ENCODE data around the gene SKI. TPM values are rescaled to one million over a fixed set of nuclear protein-coding genes. Genes with fewer than 3 reads are reported as not detected.

Gene SKI
- total RNA-seq, 2 experiments from 2014 or later = 41.2 to 41.4 TPM

GRCh38 chr1:2278591-2279209, 50.6 kb downstream of the SKI start:
- Mint-ChIP-seq H3K4me3 (no peak overlapping the region), H3K9me3 (ENCODE audit: insufficient read depth) (no peaks in the 10 kb centered on the region), H3K36me3 (ENCODE audit: low read depth) (peaks cover 6% of the 10 kb centered on the region), H3K27me3 (ENCODE audit: low read depth) (no peaks in the 10 kb centered on the region), H3K27ac (peak overlapping the region; percentile 20), H3K4me1 (ENCODE audit: low read depth) (peaks cover 22% of the 10 kb centered on the region)
- ChIA-PET CTCF (no interaction called here), POLR2A (no interaction called here)
- DNase-seq = no peak
- ATAC-seq = no peak

GRCh38 chr1:2279210-2279639, 51.1 kb downstream of the SKI start:
- ATAC-seq = no peak
- peaks cover 22% of the 10 kb centered on the region for H3K4me1 Mint-ChIP-seq (ENCODE audit: low read depth)
- POLR2A ChIA-PET = no interaction called here

GRCh38 chr1:2279817-2280216, 51.7 kb downstream of the SKI start:
- Mint-ChIP-seq H3K4me3 (no peak overlapping the region), H3K4me1 (ENCODE audit: low read depth) (peaks cover 20% of the 10 kb centered on the region), H3K36me3 (ENCODE audit: low read depth) (peaks cover 6% of the 10 kb centered on the region), H3K27ac (no peak overlapping the region), H3K9me3 (ENCODE audit: insufficient read depth) (no peaks in the 10 kb centered on the region), H3K27me3 (ENCODE audit: low read depth) (no peaks in the 10 kb centered on the region)
- POLR2A ChIA-PET = no interaction called here
- CTCF ChIA-PET = no interaction called here
- DNase-seq (no peak), ATAC-seq (no peak)

More at GRCh38 chr1:2279210-2279639, 51.1 kb downstream of the SKI start:
- H3K36me3 Mint-ChIP-seq (ENCODE audit: low read depth) = peaks cover 6% of the 10 kb centered on the region
- CTCF ChIA-PET = no interaction called here
- H3K9me3 Mint-ChIP-seq (ENCODE audit: insufficient read depth) = no peaks in the 10 kb centered on the region
- peak overlapping the region; percentile 20 for H3K27ac Mint-ChIP-seq
- no peak for DNase-seq
- no peak overlapping the region for H3K4me3 Mint-ChIP-seq
- H3K27me3 Mint-ChIP-seq (ENCODE audit: low read depth) = no peaks in the 10 kb centered on the region

GRCh38 chr1:2282556-2283270, 54.6 kb downstream of the SKI start:
- H3K27me3 Mint-ChIP-seq (ENCODE audit: low read depth) = no peaks in the 10 kb centered on the region
- peaks cover 8% of the 10 kb centered on the region for H3K4me1 Mint-ChIP-seq (ENCODE audit: low read depth)
- ChIA-PET POLR2A (no interaction called here), CTCF (no interaction called here)
- no peaks in the 10 kb centered on the region for H3K9me3 Mint-ChIP-seq (ENCODE audit: insufficient read depth)
- peaks cover 3% of the 10 kb centered on the region for H3K36me3 Mint-ChIP-seq (ENCODE audit: low read depth)
- ATAC-seq (no peak), DNase-seq (no peak)
- no peak overlapping the region for H3K4me3 Mint-ChIP-seq
- H3K27ac Mint-ChIP-seq = no peak overlapping the region

GRCh38 chr1:2283371-2283990, 55.4 kb downstream of the SKI start:
- H3K27ac Mint-ChIP-seq = no peak overlapping the region
- no peaks in the 10 kb centered on the region for H3K9me3 Mint-ChIP-seq (ENCODE audit: insufficient read depth)
- no peak overlapping the region for H3K4me3 Mint-ChIP-seq
- peaks cover 10% of the 10 kb centered on the region for H3K36me3 Mint-ChIP-seq (ENCODE audit: low read depth)
- no peak for ATAC-seq
- peaks cover 12% of the 10 kb centered on the region for H3K4me1 Mint-ChIP-seq (ENCODE audit: low read depth)
- H3K27me3 Mint-ChIP-seq (ENCODE audit: low read depth) = no peaks in the 10 kb centered on the region
- POLR2A ChIA-PET = no interaction called here
- CTCF ChIA-PET = no interaction called here
- DNase-seq = no peak

DNA sequence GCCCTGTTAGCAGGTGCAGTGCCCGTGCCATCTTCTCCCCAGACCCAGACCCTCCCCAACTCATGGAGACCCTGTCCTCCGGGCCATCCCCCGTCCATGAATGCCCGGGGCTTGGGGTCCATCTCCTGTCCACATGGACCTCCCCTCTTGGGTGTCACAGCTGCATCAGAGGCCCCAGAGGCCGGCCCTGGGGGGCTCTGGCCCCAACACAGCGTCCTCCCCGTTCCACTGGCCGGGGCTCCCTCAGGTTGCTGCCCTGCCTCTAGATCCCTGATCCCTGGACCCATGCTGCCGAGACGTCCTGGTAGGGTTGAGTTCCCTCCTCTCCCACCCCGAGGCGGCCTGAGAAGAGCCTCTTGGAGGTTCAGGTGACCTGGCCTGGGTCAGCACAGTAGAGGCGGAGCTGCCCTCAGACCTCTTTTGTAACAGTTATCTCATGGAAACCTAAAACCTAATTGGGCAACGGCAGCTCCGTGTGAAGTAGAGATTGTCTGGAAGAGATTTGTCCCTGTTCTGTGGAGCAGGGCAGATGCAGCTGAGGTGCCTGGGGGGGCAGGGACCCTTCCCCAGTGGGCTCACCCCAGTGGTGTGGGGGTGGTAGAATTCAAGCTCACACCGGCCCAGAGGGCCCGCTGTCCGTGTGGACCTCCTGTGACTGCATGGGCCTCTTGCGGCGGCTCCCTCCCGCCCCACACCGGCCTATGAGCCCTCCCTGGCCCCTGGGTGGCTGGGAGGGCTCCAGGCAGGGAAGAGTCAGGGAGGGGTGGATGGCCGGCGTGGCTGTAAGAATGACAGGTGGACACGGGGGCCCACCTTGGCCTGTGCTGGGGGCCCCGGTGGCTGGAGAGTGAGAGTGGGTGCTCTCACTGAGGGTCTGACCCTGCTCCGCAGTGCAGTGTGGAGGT, 56.1 kb downstream of the SKI start:
- ATAC-seq (no peak), DNase-seq (no peak)
- Mint-ChIP-seq H3K27me3 (ENCODE audit: low read depth) (no peaks in the 10 kb centered on the region), H3K4me3 (no peak overlapping the region), H3K9me3 (ENCODE audit: insufficient read depth) (no peaks in the 10 kb centered on the region), H3K27ac (no peak overlapping the region), H3K4me1 (ENCODE audit: low read depth) (peaks cover 17% of the 10 kb centered on the region), H3K36me3 (ENCODE audit: low read depth) (peaks cover 14% of the 10 kb centered on the region)
- POLR2A ChIA-PET = no interaction called here
- CTCF ChIA-PET = no interaction called here

GRCh38 chr1:2284932-2285331, 56.8 kb downstream of the SKI start:
- no peaks in the 10 kb centered on the region for H3K27me3 Mint-ChIP-seq (ENCODE audit: low read depth)
- POLR2A ChIA-PET = no interaction called here
- H3K4me3 Mint-ChIP-seq = no peak overlapping the region
- no peak overlapping the region for H3K27ac Mint-ChIP-seq
- peaks cover 14% of the 10 kb centered on the region for H3K36me3 Mint-ChIP-seq (ENCODE audit: low read depth)
- DNase-seq = no peak
- CTCF ChIA-PET = interaction anchor here (0.6 kb wide), 1 partner anchor 300 kb away, joined by 3 read pairs; no protein-coding TSS in a partner anchor
- H3K9me3 Mint-ChIP-seq (ENCODE audit: insufficient read depth) = no peaks in the 10 kb centered on the region
- H3K4me1 Mint-ChIP-seq (ENCODE audit: low read depth) = peaks cover 22% of the 10 kb centered on the region
- ATAC-seq = no peak

DNA sequence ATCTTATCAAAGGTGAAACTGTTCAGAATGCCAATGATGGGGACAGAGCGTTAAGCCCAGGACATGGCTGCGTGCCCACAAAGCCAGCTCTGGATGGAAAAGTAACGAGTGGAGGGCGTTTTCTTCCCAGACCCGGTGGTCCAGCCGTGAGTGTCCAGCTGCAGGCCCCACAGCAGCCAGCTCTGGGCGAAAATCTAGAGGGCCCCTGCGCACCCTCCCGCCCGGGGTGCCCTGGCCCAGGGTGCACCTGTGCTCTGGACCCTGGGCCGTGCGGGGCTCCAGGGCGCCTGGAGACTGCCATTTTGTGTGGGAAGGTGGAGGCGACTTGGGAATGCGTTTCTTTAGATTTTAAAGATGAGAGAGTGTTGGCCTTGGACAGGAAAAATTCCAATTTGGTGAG, 58.8 kb downstream of the SKI start:
- Mint-ChIP-seq H3K9me3 (ENCODE audit: insufficient read depth) (no peaks in the 10 kb centered on the region), H3K27ac (no peak overlapping the region), H3K36me3 (ENCODE audit: low read depth) (peaks cover 17% of the 10 kb centered on the region), H3K27me3 (ENCODE audit: low read depth) (no peaks in the 10 kb centered on the region), H3K4me1 (ENCODE audit: low read depth) (peaks cover 42% of the 10 kb centered on the region), H3K4me3 (no peak overlapping the region)
- ATAC-seq (no peak), DNase-seq (no peak)
- ChIA-PET POLR2A (interaction anchor here (0.6 kb wide), 1 partner anchor 32 kb away, joined by 3 read pairs; no protein-coding TSS in a partner anchor), CTCF (no interaction called here)

GRCh38 chr1:2287649-2288048, 59.5 kb downstream of the SKI start:
- H3K27ac Mint-ChIP-seq = no peak overlapping the region

DNA sequence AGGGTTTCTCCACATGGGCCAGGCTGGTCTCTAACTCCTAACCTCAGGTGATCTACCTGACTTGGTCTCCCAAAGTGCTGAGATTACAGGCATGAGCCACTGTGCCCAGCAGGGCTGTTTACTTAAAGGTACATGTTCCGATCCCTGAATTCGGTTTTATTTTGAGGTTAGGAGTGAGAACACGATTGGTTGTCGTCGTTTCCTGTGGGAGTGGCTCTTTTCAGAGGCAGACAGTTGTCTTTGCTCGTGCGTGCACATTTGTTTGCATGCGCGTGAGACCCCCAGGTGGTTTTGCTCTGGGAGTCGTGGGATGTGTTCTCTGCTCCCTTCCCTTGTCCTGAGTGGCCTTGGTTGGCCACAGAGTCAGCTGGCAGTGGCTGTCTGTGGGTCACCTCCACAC, 60.2 kb downstream of the SKI start:
- H3K27ac Mint-ChIP-seq = peak overlapping the region; percentile 77
- H3K4me1 Mint-ChIP-seq (ENCODE audit: low read depth) = peaks cover 53% of the 10 kb centered on the region
- ChIA-PET POLR2A (interaction anchor here (4.4 kb wide), 1 partner anchor 12 kb away, joined by 45 read pairs; no protein-coding TSS in a partner anchor), CTCF (interaction anchor here (0.8 to 3.3 kb wide), 2 partner anchors 12 to 54 kb away, joined by 3 to 19 read pairs; no protein-coding TSS in a partner anchor)
- no peak for ATAC-seq
- peaks cover 17% of the 10 kb centered on the region for H3K36me3 Mint-ChIP-seq (ENCODE audit: low read depth)
- no peak for DNase-seq
- H3K9me3 Mint-ChIP-seq (ENCODE audit: insufficient read depth) = no peaks in the 10 kb centered on the region
- H3K4me3 Mint-ChIP-seq = no peak overlapping the region
- H3K27me3 Mint-ChIP-seq (ENCODE audit: low read depth) = no peaks in the 10 kb centered on the region

More at GRCh38 chr1:2287649-2288048, 59.5 kb downstream of the SKI start:
- peaks cover 49% of the 10 kb centered on the region for H3K4me1 Mint-ChIP-seq (ENCODE audit: low read depth)
- ChIA-PET CTCF (no interaction called here), POLR2A (no interaction called here)
- ATAC-seq (no peak), DNase-seq (no peak)
- H3K27me3 Mint-ChIP-seq (ENCODE audit: low read depth) = no peaks in the 10 kb centered on the region
- no peak overlapping the region for H3K4me3 Mint-ChIP-seq
- peaks cover 17% of the 10 kb centered on the region for H3K36me3 Mint-ChIP-seq (ENCODE audit: low read depth)
- no peaks in the 10 kb centered on the region for H3K9me3 Mint-ChIP-seq (ENCODE audit: insufficient read depth)

DNA sequence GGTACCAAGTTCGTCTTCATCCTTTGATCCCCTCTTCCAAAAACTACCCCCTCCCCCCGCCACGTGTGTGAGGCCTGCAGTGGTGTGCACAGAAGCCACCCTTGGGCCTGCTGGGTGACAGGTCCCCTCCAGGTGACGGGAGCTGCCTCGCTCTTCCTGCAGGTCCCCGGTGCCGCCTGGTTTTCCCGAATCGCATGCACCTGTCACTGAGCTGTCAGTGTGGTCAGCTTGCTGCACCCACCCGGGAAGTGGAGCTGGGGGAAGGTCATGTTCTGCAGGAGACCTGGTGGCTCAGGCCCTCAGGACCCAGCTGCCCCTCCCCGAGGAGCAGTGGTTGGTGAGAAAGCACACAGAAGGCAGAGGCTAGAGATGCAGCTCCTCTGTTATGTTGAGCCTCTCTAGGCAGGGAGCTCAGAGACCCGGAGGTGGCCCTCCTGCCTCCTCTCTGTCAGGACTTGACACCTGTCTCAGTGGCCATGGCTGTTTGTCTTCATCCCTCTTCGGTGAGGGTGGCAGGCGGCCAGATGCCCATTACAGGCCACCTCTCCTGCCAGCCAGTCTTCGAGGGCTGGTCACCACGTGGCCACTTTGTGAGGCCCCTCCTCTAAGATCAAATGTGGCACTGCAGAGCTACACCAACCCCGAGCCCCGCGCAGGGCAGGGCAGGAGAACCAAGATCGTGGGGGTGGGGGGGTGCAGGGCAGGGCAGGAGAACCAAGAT, 60.9 kb downstream of the SKI start:
- Mint-ChIP-seq H3K27me3 (ENCODE audit: low read depth) (no peaks in the 10 kb centered on the region), H3K4me1 (ENCODE audit: low read depth) (peaks cover 60% of the 10 kb centered on the region), H3K36me3 (ENCODE audit: low read depth) (peaks cover 23% of the 10 kb centered on the region), H3K27ac (peak overlapping the region; percentile 77), H3K9me3 (ENCODE audit: insufficient read depth) (no peaks in the 10 kb centered on the region), H3K4me3 (no peak overlapping the region)
- ChIA-PET POLR2A (interaction anchor here (1.0 to 4.4 kb wide), 2 partner anchors 11 to 59 kb away, joined by 4 to 45 read pairs; no protein-coding TSS in a partner anchor), CTCF (interaction anchor here (0.8 to 3.3 kb wide), 4 partner anchors 12 to 94 kb away, joined by 3 to 19 read pairs (median 4); partner anchors contain the start of gene FAAP20)
- DNase-seq (no peak), ATAC-seq (no peak)
